Transverse colon (tissue), 3 donors: ENCODE measurements around the gene AIG1.

Source experiments
- EP300 ChIP-seq: sonication (generic); formaldehyde crosslinking; IDR thresholded peaks from one replicate; pipeline ENCODE4 v1.6.1; 2017; ENCODE audit warnings: antibody characterized with exemption, low read depth
- POLR2A ChIP-seq: fragments of 450-650 bp; IDR thresholded peaks from one replicate; pipeline ENCODE4 v1.6.1; 2016; ENCODE audit warnings: antibody characterized with exemption, mild to moderate bottlenecking, moderate library complexity
- TF ChIP-seq, protein P1 (sequence below), 5 experiments: fragments of 200-600 bp in 3 of 5; fragments of 450-650 bp in 2 of 5; sonication (generic) in 3 of 5; IDR thresholded peaks; 1 replicate in 2 of 5; 2 replicates in 3 of 5; pipeline ENCODE4 v1.5.1; 2016 to 2017; ENCODE audit warnings: antibody characterized with exemption in 5 of 5, inconsistent platforms in 3 of 5, mild to moderate bottlenecking in 2 of 5, moderate library complexity in 1 of 5

DNA sequence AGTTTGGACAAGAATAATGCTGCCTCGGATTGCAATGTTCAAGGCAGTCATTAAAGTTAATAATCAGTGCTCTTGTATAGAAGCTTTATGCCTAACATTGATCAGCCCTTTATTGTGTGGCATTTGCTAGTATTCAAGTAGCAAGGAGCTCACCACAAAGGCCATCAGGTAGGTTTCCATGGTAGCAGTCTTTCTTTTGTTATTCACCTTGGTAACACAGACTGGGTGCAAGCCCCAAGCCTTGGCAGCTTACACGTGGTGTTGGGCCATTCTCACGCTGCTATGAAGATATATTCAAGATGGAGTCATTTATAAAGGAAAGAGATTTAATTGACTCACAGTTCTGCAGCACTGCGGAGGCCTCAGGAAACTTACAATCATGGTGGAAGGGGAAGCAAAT, 240.5 kb downstream of the AIG1 start:
- TF ChIP-seq, protein P1, sequence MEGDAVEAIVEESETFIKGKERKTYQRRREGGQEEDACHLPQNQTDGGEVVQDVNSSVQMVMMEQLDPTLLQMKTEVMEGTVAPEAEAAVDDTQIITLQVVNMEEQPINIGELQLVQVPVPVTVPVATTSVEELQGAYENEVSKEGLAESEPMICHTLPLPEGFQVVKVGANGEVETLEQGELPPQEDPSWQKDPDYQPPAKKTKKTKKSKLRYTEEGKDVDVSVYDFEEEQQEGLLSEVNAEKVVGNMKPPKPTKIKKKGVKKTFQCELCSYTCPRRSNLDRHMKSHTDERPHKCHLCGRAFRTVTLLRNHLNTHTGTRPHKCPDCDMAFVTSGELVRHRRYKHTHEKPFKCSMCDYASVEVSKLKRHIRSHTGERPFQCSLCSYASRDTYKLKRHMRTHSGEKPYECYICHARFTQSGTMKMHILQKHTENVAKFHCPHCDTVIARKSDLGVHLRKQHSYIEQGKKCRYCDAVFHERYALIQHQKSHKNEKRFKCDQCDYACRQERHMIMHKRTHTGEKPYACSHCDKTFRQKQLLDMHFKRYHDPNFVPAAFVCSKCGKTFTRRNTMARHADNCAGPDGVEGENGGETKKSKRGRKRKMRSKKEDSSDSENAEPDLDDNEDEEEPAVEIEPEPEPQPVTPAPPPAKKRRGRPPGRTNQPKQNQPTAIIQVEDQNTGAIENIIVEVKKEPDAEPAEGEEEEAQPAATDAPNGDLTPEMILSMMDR (IDR thresholded peaks at IDR 0.05): no peak
- no peak for TF ChIP-seq POLR2A
- TF ChIP-seq EP300: no peak
